ENCODE results near the gene TMEM191C.
"Not testable (repeated sequence)": the region's sequence is repeated elsewhere in the genome, so short reads cannot be mapped to it uniquely, and the experiment has no call there.

Gene TMEM191C

GRCh38 chr22:21446128-21446826 is 20.9 kb upstream of the TMEM191C start:
- DNase-seq, result no peak

GRCh38 chr22:21446827-21447690 is 20.1 kb upstream of the TMEM191C start:
- DNase-seq, result no peak

- no peak for DNase-seq
These were observed 19.3 kb upstream of the TMEM191C start for GRCh38 chr22:21447694-21448402.

- DNase-seq, result no peak
These were observed 18.4 kb upstream of the TMEM191C start for GRCh38 chr22:21448627-21449416.

- DNase-seq, result no peak
These were observed 17.5 kb upstream of the TMEM191C start for GRCh38 chr22:21449531-21450319.

GRCh38 chr22:21450320-21450831 is 16.8 kb upstream of the TMEM191C start:
- no peak for DNase-seq

GRCh38 chr22:21450858-21451353 is 16.3 kb upstream of the TMEM191C start:
- DNase-seq, result no peak

- DNase-seq, result no peak
These were observed 15.4 kb upstream of the TMEM191C start for GRCh38 chr22:21451545-21452520.

- not testable (repeated sequence) for DNase-seq
These were observed 14.5 kb upstream of the TMEM191C start for GRCh38 chr22:21452666-21453065.

GRCh38 chr22:21454998-21455333 is 12.2 kb upstream of the TMEM191C start:
- DNase-seq, result not testable (repeated sequence)

- DNase-seq, result no peak
These were observed 11.7 kb upstream of the TMEM191C start for GRCh38 chr22:21455334-21456089.

GRCh38 chr22:21457023-21457787 is 10.0 kb upstream of the TMEM191C start:
- DNase-seq, result no peak

GRCh38 chr22:21462672-21463071 is 4.5 kb upstream of the TMEM191C start:
- DNase-seq, result not testable (repeated sequence)

- DNase-seq, result not testable (repeated sequence)
These were observed 1.3 kb downstream of the TMEM191C start for GRCh38 chr22:21468194-21469096.

GRCh38 chr22:21469097-21469994 is 2.2 kb downstream of the TMEM191C start:
- DNase-seq, result not testable (repeated sequence)

- not testable (repeated sequence) for DNase-seq
These were observed 5.8 kb downstream of the TMEM191C start for GRCh38 chr22:21472984-21473383.

Data from GDM1 (cell line).